Smooth muscle cell (in vitro differentiated cells): ENCODE results near the gene ZNF628. TPM values are rescaled to one million over a fixed set of nuclear protein-coding genes. Genes with fewer than 3 reads are reported as not detected.

Experiments
- DNase-seq: peaks from one replicate; lab custom pipeline; 2025; ENCODE audit not compliant: unreplicated experiment; lab: John Stamatoyannopoulos, UW
- H2AFZ ChIP-seq: fragments of 200-600 bp; sonication (generic); 2 replicates; pipeline ENCODE4 v1.6.0; 2016; ENCODE audit warnings: antibody characterized with exemption, low read depth, mild to moderate bottlenecking
- H3F3A ChIP-seq: fragments of 200-600 bp; sonication (generic); 2 replicates; pipeline ENCODE4 v1.6.0; 2017; ENCODE audit warnings: antibody characterized with exemption, low read depth
- H3K27ac ChIP-seq: fragments of 200-600 bp; sonication (generic); 2 replicates; pipeline ENCODE4 v1.5.1; 2016; ENCODE audit warnings: low read depth, mild to moderate bottlenecking
- H3K27me3 ChIP-seq: fragments of 200-600 bp; sonication (generic); 2 replicates; pipeline ENCODE4 v1.6.1; 2016; ENCODE audit warnings: low read depth, mild to moderate bottlenecking
- H3K36me3 ChIP-seq: fragments of 200-600 bp; sonication (generic); 2 replicates; pipeline ENCODE4 v1.5.1; 2016; ENCODE audit warnings: low read depth
- H3K4me1 ChIP-seq: fragments of 200-600 bp; sonication (generic); 2 replicates; pipeline ENCODE4 v1.5.1; 2016; ENCODE audit warnings: low read depth
- H3K4me2 ChIP-seq: fragments of 200-600 bp; sonication (generic); 2 replicates; pipeline ENCODE4 v1.6.0; 2016; ENCODE audit warnings: mild to moderate bottlenecking
- H3K4me3 ChIP-seq: fragments of 200-600 bp; sonication (generic); 2 replicates; pipeline ENCODE4 v1.5.1; 2016; ENCODE audit warnings: mild to moderate bottlenecking
- H3K79me2 ChIP-seq: fragments of 200-600 bp; sonication (generic); 2 replicates; pipeline ENCODE4 v1.6.0; 2016; ENCODE audit warnings: low read depth, mild to moderate bottlenecking
- H3K9ac ChIP-seq: fragments of 200-600 bp; sonication (generic); 2 replicates; pipeline ENCODE4 v1.6.0; 2016; ENCODE audit warnings: low read depth
- H3K9me3 ChIP-seq: fragments of 200-600 bp; sonication (generic); replicated peaks from 2 replicates; pipeline ENCODE4 v1.5.1; 2016; ENCODE audit warnings: low read depth
- H4K20me1 ChIP-seq: fragments of 200-600 bp; sonication (generic); 2 replicates; pipeline ENCODE4 v1.6.0; 2016; ENCODE audit warnings: low read depth
- WGBS: methylation state at CpG from one replicate; pipeline ENCODE4 v1.1.7; 2016; ENCODE audit warnings: low lambda C conversion rate; 5-methylcytosine and 5-hydroxymethylcytosine counted together
- polyA plus RNA-seq: library from polyadenylated mRNA; unstranded; fragments of >200 nt; fragmentation: Nextera tagmentation; extraction: Ambion mirVana; gene quantifications from 2 replicates; pipeline ENCODE4 v1.2.1, GENCODE V29; 2016
- total RNA-seq: library from RNA; depleted of rRNA; stranded (reverse); fragments of >200 nt; gene quantifications from 2 replicates; pipeline ENCODE4 v1.2.3, GENCODE V29; 2014
- TF ChIP-seq, protein P1 (sequence below): fragments of 200-600 bp; sonication (generic); IDR thresholded peaks from 2 replicates; pipeline ENCODE4 v1.5.1; 2017; ENCODE audit warnings: borderline replicate concordance, mild to moderate bottlenecking, antibody characterized with exemption; ENCODE audit not compliant: insufficient read depth, poor library complexity, severe bottlenecking

Gene ZNF628
- total and polyA plus RNA-seq, 2 experiments from 2014 or later: 1.3 to 2.6 TPM

DNA sequence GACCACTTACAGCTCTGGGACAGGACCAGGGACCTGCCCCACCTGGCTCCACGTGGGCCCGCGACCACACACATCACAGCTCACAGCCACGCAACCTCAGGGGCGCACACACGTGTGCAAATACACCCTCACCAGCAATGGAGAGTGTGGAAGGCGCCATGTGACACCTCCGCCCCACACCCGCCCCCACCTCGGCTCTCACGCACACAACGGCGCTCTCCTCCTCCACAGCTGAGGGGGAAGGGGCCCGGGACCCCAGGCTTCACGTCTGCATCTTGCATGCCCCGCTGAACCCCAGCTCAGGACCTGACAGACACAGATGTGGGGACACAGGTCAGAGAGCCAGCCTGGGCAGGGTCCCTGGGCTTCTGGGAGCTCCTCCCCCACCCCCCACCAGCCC, 26.9 kb upstream of the ZNF628 start:
- Histone ChIP-seq H3K9me3 (no peaks in the 10 kb centered on the region), H3K4me1 (peaks cover 11% of the 10 kb centered on the region), H3F3A (peaks cover 6% of the 10 kb centered on the region), H3K27me3 (peaks cover 68% of the 10 kb centered on the region), H4K20me1 (peaks cover 13% of the 10 kb centered on the region), H3K4me3 (no peak overlapping the region), H2AFZ (no peak overlapping the region), H3K4me2 (no peak overlapping the region), H3K36me3 (no peaks in the 10 kb centered on the region), H3K9ac (no peak overlapping the region), H3K27ac (no peak overlapping the region), H3K79me2 (no peaks in the 10 kb centered on the region)
- WGBS: 60% methylated on average over 15 of the region's 16 CpGs
- DNase-seq: no peak
- TF ChIP-seq, protein P1, sequence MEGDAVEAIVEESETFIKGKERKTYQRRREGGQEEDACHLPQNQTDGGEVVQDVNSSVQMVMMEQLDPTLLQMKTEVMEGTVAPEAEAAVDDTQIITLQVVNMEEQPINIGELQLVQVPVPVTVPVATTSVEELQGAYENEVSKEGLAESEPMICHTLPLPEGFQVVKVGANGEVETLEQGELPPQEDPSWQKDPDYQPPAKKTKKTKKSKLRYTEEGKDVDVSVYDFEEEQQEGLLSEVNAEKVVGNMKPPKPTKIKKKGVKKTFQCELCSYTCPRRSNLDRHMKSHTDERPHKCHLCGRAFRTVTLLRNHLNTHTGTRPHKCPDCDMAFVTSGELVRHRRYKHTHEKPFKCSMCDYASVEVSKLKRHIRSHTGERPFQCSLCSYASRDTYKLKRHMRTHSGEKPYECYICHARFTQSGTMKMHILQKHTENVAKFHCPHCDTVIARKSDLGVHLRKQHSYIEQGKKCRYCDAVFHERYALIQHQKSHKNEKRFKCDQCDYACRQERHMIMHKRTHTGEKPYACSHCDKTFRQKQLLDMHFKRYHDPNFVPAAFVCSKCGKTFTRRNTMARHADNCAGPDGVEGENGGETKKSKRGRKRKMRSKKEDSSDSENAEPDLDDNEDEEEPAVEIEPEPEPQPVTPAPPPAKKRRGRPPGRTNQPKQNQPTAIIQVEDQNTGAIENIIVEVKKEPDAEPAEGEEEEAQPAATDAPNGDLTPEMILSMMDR: no peak

DNA sequence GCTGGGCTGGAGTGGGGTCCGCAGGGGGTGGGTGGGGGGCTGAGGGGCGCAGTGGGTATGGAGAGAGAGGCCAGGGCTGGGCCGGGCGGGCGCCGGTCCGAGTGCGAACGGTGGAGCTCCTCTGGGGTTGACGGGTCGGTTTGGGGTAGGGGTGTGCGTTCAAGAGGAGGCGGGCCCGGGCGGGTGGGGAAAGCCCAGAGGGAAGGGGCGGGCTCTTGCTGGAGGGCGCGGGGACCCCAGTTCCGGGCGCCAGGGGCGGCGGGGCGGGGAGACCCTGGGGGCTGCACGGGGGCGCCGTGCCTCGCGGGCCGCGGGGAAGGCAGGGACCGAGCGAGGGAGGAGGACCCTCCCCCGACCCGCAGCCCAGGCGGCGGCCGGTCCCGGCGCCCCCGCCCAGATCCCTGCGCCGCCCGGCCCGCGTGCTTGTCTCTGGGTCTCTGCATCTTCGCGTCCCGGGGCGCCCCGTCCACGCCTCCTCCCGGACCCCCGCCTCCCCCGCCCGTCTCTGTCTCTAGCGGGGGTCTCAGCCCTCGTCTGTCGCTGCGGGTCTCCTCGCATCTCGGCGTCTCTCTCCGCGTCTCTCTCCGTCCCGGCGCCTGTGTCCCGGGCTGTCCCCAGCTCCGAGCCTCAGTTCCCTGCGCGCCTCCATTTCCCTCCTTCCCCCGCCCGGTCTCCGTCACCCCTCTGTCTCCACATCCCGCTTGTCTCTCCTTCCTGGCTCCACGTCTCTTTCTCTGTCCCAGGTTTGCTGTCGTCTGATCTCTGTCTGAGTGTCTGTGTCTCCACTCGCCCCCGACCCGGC, 25.1 kb upstream of the ZNF628 start:
- TF ChIP-seq, protein P1: no peak
- peaks cover 15% of the 10 kb centered on the region for H4K20me1 ChIP-seq
- H3K9me3 ChIP-seq: no peaks in the 10 kb centered on the region
- no peaks in the 10 kb centered on the region for H3K79me2 ChIP-seq
- H3F3A ChIP-seq: peaks cover 6% of the 10 kb centered on the region
- H3K4me3 ChIP-seq: peak overlapping the region; percentile 29
- H2AFZ ChIP-seq: no peak overlapping the region
- WGBS: 2% methylated on average over 30 of the region's 80 CpGs
- H3K27me3 ChIP-seq: peaks cover 53% of the 10 kb centered on the region
- peaks cover 11% of the 10 kb centered on the region for H3K4me1 ChIP-seq
- no peak overlapping the region for H3K9ac ChIP-seq
- no peak for DNase-seq
- no peak overlapping the region for H3K27ac ChIP-seq
- no peaks in the 10 kb centered on the region for H3K36me3 ChIP-seq
- H3K4me2 ChIP-seq: peak overlapping the region; percentile 81

DNA sequence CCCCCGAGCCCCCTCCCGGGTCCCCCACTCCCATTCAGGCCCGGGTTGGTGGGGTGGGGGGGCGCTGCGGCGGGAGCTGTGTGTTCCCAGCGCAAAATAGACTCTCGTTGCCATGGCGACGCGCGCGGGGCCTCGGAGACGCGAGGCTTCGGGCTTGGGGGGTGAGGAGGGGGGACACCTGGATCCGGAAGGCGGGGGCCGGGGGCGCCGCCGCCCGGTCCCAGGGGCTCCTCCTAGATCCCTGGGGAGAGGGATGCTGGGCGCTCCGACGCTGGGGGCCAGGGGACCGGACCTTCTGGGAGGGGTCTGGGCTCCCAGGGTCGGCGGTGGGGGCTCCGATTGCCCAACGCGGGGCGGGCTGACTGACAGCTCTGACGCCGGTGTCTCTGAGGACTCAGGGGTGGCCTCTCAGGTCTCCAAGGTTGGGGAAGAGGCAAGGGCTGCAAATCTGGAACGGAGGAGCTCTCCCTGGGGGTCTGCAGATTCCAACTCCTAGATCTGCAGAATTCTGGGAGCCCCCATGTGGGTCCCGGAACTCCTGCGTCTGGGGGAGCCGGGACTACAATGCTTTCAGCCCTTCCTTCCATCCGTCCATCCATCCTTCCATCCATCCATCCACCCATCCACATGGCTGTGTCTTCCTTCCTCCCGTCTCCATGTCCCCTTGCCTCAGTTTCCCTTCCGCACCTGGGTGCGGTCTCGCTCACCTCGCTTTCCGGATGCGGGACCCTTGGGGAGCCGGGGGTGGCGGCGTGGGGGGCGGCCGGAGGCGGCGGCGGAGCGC, 24.3 kb upstream of the ZNF628 start:
- DNase-seq: no peak
- H3K9me3 ChIP-seq: no peaks in the 10 kb centered on the region
- H2AFZ ChIP-seq: no peak overlapping the region
- TF ChIP-seq, protein P1: no peak
- no peak overlapping the region for H3K9ac ChIP-seq
- H3K4me3 ChIP-seq: peak overlapping the region; percentile 29
- H4K20me1 ChIP-seq: peaks cover 18% of the 10 kb centered on the region
- H3K79me2 ChIP-seq: no peaks in the 10 kb centered on the region
- no peak overlapping the region for H3K27ac ChIP-seq
- no peaks in the 10 kb centered on the region for H3K36me3 ChIP-seq
- H3K4me2 ChIP-seq: peak overlapping the region; percentile 81
- H3K27me3 ChIP-seq: peaks cover 45% of the 10 kb centered on the region
- 10% methylated on average over 23 of the region's 57 CpGs for WGBS
- peaks cover 11% of the 10 kb centered on the region for H3K4me1 ChIP-seq
- peaks cover 6% of the 10 kb centered on the region for H3F3A ChIP-seq
